ENCODE measurements around the gene SCLY.
A peak's percentile ranks its signal among the peaks of the same experiment; 100 is the strongest.

Gene SCLY

GRCh38 chr2:238091436-238092060 lies 30.7 kb downstream of the SCLY start:
- H3K4me1 Mint-ChIP-seq = peaks cover 6% of the 10 kb centered on the region
- no peak overlapping the region for H3K27ac Mint-ChIP-seq
- no peak for DNase-seq (ENCODE audit: low spot score in 2 of 2)
- H3K27me3 Mint-ChIP-seq = no peaks in the 10 kb centered on the region
- no peak overlapping the region for H3K4me3 Mint-ChIP-seq
- no peaks in the 10 kb centered on the region for H3K9me3 Mint-ChIP-seq
- no peak for ATAC-seq (ENCODE audit: low read depth)
- peaks cover 11% of the 10 kb centered on the region for H3K36me3 Mint-ChIP-seq

GRCh38 chr2:238092486-238093035 lies 31.8 kb downstream of the SCLY start:
- DNase-seq (ENCODE audit: low spot score in 2 of 2) = no peak
- H3K4me1 Mint-ChIP-seq = no peaks in the 10 kb centered on the region
- no peak for ATAC-seq (ENCODE audit: low read depth)
- H3K36me3 Mint-ChIP-seq = peaks cover 11% of the 10 kb centered on the region
- no peaks in the 10 kb centered on the region for H3K27me3 Mint-ChIP-seq
- H3K9me3 Mint-ChIP-seq = no peaks in the 10 kb centered on the region
- H3K27ac Mint-ChIP-seq = no peak overlapping the region
- H3K4me3 Mint-ChIP-seq = no peak overlapping the region

- DNase-seq (ENCODE audit: low spot score in 2 of 2) (peak in 1 of 2 donors; percentile 9), ATAC-seq (ENCODE audit: low read depth) (no peak)
- Mint-ChIP-seq H3K4me3 (no peak overlapping the region), H3K27ac (no peak overlapping the region), H3K9me3 (no peaks in the 10 kb centered on the region), H3K27me3 (no peaks in the 10 kb centered on the region), H3K4me1 (peaks cover 2% of the 10 kb centered on the region), H3K36me3 (peaks cover 11% of the 10 kb centered on the region)
Observed at GRCh38 chr2:238093181-238094140, 32.7 kb downstream of the SCLY start.

GRCh38 chr2:238094438-238095022 lies 33.7 kb downstream of the SCLY start:
- H3K36me3 Mint-ChIP-seq = peaks cover 9% of the 10 kb centered on the region
- no peaks in the 10 kb centered on the region for H3K9me3 Mint-ChIP-seq
- H3K27ac Mint-ChIP-seq = no peak overlapping the region
- peaks cover 12% of the 10 kb centered on the region for H3K4me1 Mint-ChIP-seq
- no peaks in the 10 kb centered on the region for H3K27me3 Mint-ChIP-seq
- DNase-seq (ENCODE audit: low spot score in 2 of 2) (no peak), ATAC-seq (ENCODE audit: low read depth) (no peak)
- no peak overlapping the region for H3K4me3 Mint-ChIP-seq

GRCh38 chr2:238095143-238095542 lies 34.3 kb downstream of the SCLY start:
- Mint-ChIP-seq H3K27ac (no peak overlapping the region), H3K9me3 (no peaks in the 10 kb centered on the region)
- ATAC-seq (ENCODE audit: low read depth) = no peak

GRCh38 chr2:238096311-238097011 lies 35.7 kb downstream of the SCLY start:
- Mint-ChIP-seq H3K4me3 (no peak overlapping the region), H3K4me1 (peaks cover 13% of the 10 kb centered on the region), H3K9me3 (no peaks in the 10 kb centered on the region), H3K36me3 (peaks cover 9% of the 10 kb centered on the region), H3K27ac (no peak overlapping the region), H3K27me3 (no peaks in the 10 kb centered on the region)
- no peak for ATAC-seq (ENCODE audit: low read depth)
- peak in 1 of 2 donors; percentile 10 for DNase-seq (ENCODE audit: low spot score in 2 of 2)

More at GRCh38 chr2:238095143-238095542, 34.3 kb downstream of the SCLY start:
- DNase-seq (ENCODE audit: low spot score in 2 of 2) = no peak
- H3K4me3 Mint-ChIP-seq = no peak overlapping the region
- no peaks in the 10 kb centered on the region for H3K27me3 Mint-ChIP-seq
- H3K36me3 Mint-ChIP-seq = peaks cover 9% of the 10 kb centered on the region
- H3K4me1 Mint-ChIP-seq = peaks cover 13% of the 10 kb centered on the region

- ATAC-seq (ENCODE audit: low read depth) (no peak), DNase-seq (ENCODE audit: low spot score in 2 of 2) (peak in 1 of 2 donors; percentile 14)
- H3K27me3 Mint-ChIP-seq = no peaks in the 10 kb centered on the region
- H3K9me3 Mint-ChIP-seq = no peaks in the 10 kb centered on the region
- H3K27ac Mint-ChIP-seq = no peak overlapping the region
- peaks cover 7% of the 10 kb centered on the region for H3K36me3 Mint-ChIP-seq
- peaks cover 13% of the 10 kb centered on the region for H3K4me1 Mint-ChIP-seq
- H3K4me3 Mint-ChIP-seq = no peak overlapping the region
Observed at GRCh38 chr2:238097201-238097987, 36.6 kb downstream of the SCLY start.

GRCh38 chr2:238097988-238098871 lies 37.4 kb downstream of the SCLY start:
- Mint-ChIP-seq H3K4me3 (peak overlapping the region; percentile 78), H3K9me3 (no peaks in the 10 kb centered on the region), H3K27me3 (no peaks in the 10 kb centered on the region), H3K36me3 (peaks cover 3% of the 10 kb centered on the region), H3K27ac (peak overlapping the region; percentile 58), H3K4me1 (peaks cover 13% of the 10 kb centered on the region)
- DNase-seq (ENCODE audit: low spot score in 2 of 2) = peak; percentile 63 to 67
- ATAC-seq (ENCODE audit: low read depth) = peak; percentile 99

GRCh38 chr2:238098901-238099713 lies 38.3 kb downstream of the SCLY start:
- Mint-ChIP-seq H3K36me3 (no peaks in the 10 kb centered on the region), H3K9me3 (no peaks in the 10 kb centered on the region), H3K4me3 (peak overlapping the region; percentile 78), H3K27me3 (no peaks in the 10 kb centered on the region), H3K27ac (peak overlapping the region; percentile 58), H3K4me1 (peaks cover 13% of the 10 kb centered on the region)
- ATAC-seq (ENCODE audit: low read depth) = peak; percentile 19
- DNase-seq (ENCODE audit: low spot score in 2 of 2) = peak in 1 of 2 donors; percentile 15

GRCh38 chr2:238099714-238100048 lies 38.9 kb downstream of the SCLY start:
- Mint-ChIP-seq H3K4me3 (no peak overlapping the region), H3K27me3 (no peaks in the 10 kb centered on the region), H3K9me3 (no peaks in the 10 kb centered on the region), H3K4me1 (peaks cover 13% of the 10 kb centered on the region), H3K36me3 (no peaks in the 10 kb centered on the region), H3K27ac (no peak overlapping the region)
- ATAC-seq (ENCODE audit: low read depth) (no peak), DNase-seq (ENCODE audit: low spot score in 2 of 2) (no peak)

GRCh38 chr2:238100049-238100820 lies 39.4 kb downstream of the SCLY start, which contains the start of gene ESPNL:
TSS of gene ESPNL (plus strand) at chr2:238100340. CDS start at chr2:238100420, 80 bp downstream.
- no peaks in the 10 kb centered on the region for H3K9me3 Mint-ChIP-seq
- peak in 1 of 2 donors; percentile 9 for DNase-seq (ENCODE audit: low spot score in 2 of 2)
- H3K4me3 Mint-ChIP-seq = peak within 1 kb of the TSS; percentile 78
- no peaks in the 10 kb centered on the region for H3K36me3 Mint-ChIP-seq
- no peaks in the 10 kb centered on the region for H3K27me3 Mint-ChIP-seq
- H3K27ac Mint-ChIP-seq = peak within 1 kb of the TSS; percentile 58
- peaks cover 13% of the 10 kb centered on the region for H3K4me1 Mint-ChIP-seq
- ATAC-seq (ENCODE audit: low read depth) = no peak

All from memory B cell (primary cell).